H1 (cell line): ENCODE results near the gene JMJD8. TPM values are rescaled to one million over a fixed set of nuclear protein-coding genes. Genes with fewer than 3 reads are reported as not detected.

Source experiments
- BACH1 ChIP-seq: IDR thresholded peaks from 2 replicates; pipeline ENCODE4 v1.6.1; 2012; ENCODE audit warnings: low read length, improper control_type of control experiment
- BRCA1 ChIP-seq: IDR thresholded peaks from 2 replicates; pipeline ENCODE4 v1.6.1; 2012; ENCODE audit warnings: low read depth, low read length, improper control_type of control experiment
- GABPA ChIP-seq: IDR thresholded peaks from 2 replicates; pipeline ENCODE4 v1.6.1; 2011; ENCODE audit warnings: mild to moderate bottlenecking, low read length, moderate library complexity, borderline replicate concordance; ENCODE audit not compliant: insufficient read depth
- NRF1 ChIP-seq: IDR thresholded peaks from 2 replicates; pipeline ENCODE4 v1.6.1; 2011; ENCODE audit warnings: mild to moderate bottlenecking, low read depth, low read length, improper control_type of control experiment
- SP1 ChIP-seq: IDR thresholded peaks from 2 replicates; pipeline ENCODE4 v1.6.1; 2011; ENCODE audit warnings: low read depth, low read length
- SRF ChIP-seq: IDR thresholded peaks from 2 replicates; pipeline ENCODE4 v1.6.1; 2011; ENCODE audit warnings: mild to moderate bottlenecking, low read depth, low read length, moderate library complexity
- TAF1 ChIP-seq: IDR thresholded peaks from 2 replicates; pipeline ENCODE4 v1.6.1; 2011; ENCODE audit warnings: mild to moderate bottlenecking, low read depth, low read length
- TAF7 ChIP-seq: optimal IDR thresholded peaks from 2 replicates; pipeline ENCODE3; 2011; ENCODE audit warnings: low read depth, mild to moderate bottlenecking, inconsistent platforms, low read length, moderate library complexity, borderline replicate concordance
- TCF12 ChIP-seq: IDR thresholded peaks from 2 replicates; pipeline ENCODE4 v1.6.1; 2011; ENCODE audit warnings: low read depth, mild to moderate bottlenecking, low read length
- YY1 ChIP-seq: IDR thresholded peaks from 2 replicates; pipeline ENCODE4 v1.6.1; 2011; ENCODE audit warnings: low read depth, mild to moderate bottlenecking, low read length
- polyA plus RNA-seq, 7 experiments: library from polyadenylated mRNA; depleted of rRNA in 3 of 7; stranded (reverse) in 5 of 7; unstranded in 2 of 7; fragments of >200 nt in 5 of 7; fragments of 200-250 nt in 2 of 7; gene quantifications; 1 replicate in 5 of 7; 2 replicates in 1 of 7; 4 replicates in 1 of 7; pipeline versions ENCODE4 v1.2.1 to v1.2.3, GENCODE V29; 2011 to 2013; ENCODE audit warnings: missing spikeins in 2 of 7, mixed read lengths in 2 of 7
- total RNA-seq: library from RNA; stranded (reverse); fragmentation: NEBNext Ultra II Directional; extraction: Animal tissue kit (Norgen Biotek cat#: 25700); gene quantifications from 2 replicates; pipeline ENCODE4 v1.2.1, GENCODE V29; 2021
- TF ChIP-seq, protein P1 (sequence below): fragments of 300-600 bp; sonication (generic); IDR thresholded peaks from 2 replicates; pipeline ENCODE4 v1.7.1; 2012; ENCODE audit warnings: low read length, moderate library complexity, mild to moderate bottlenecking, inconsistent platforms; ENCODE audit not compliant: insufficient replicate concordance

The JMJD8 gene
- total and polyA plus RNA-seq, 2 of the 8 experiments (the other 6 are each of a cell fraction or from before 2014, with no cell fraction given) = 46.4 to 87.4 TPM

DNA sequence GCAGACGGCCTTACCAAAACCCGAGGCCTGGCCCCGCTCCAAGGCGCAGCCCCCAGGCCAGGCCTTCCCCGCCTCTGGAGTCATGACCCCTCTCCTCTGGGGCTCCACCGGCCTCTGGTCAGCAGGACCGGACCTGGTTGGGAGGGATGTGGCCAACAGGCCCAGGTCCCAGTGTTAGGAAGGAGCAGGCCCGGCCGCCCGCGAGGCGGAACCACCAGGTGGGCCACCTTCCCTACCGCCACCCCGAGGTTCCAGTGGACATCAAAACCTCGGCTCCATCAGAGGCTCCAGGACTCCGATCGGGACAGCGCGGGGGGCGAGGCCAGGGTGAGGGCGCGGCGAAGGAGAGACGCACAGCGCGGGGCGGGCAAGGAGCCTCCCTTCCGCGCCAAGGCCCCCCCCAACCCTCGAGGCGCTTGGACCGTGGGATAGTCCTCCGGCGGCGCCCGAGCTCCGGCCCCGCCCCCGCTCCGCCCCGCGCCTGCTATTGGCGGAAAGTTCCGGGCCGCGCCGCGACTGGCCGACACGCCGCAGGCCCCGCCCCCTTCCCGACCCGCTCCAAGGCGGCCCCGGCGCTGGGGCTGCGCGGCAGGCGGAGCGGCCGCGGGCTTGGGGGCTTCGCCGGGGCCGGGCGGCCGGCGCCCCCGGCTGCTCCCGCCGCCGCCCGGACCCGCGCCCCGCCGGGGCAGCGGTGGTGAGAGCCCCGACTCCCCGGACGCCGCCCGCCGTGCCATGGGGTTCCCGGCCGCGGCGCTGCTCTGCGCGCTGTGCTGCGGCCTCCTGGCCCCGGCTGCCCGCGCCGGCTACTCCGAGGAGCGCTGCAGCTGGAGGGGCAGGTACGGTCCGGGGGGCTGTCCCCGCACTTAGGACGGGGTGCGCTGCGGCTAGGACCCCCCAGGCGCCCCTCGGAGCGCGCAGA is 30.7 kb upstream of the JMJD8 start, which contains the start of gene METRN (continued):
- TF ChIP-seq BRCA1 = no peak
- no peak for TF ChIP-seq SRF
- TF ChIP-seq GABPA = no peak
- TF ChIP-seq YY1 = no peak
- TF ChIP-seq TCF12 = no peak
- TF ChIP-seq NRF1 = no peak
- TF ChIP-seq SP1 = 0 out of 2 replicates have a peak, but pooled peaks have one; percentile 39
- TF ChIP-seq TAF7 = no peak
- no peak for TF ChIP-seq BACH1
- TF ChIP-seq, protein P1, sequence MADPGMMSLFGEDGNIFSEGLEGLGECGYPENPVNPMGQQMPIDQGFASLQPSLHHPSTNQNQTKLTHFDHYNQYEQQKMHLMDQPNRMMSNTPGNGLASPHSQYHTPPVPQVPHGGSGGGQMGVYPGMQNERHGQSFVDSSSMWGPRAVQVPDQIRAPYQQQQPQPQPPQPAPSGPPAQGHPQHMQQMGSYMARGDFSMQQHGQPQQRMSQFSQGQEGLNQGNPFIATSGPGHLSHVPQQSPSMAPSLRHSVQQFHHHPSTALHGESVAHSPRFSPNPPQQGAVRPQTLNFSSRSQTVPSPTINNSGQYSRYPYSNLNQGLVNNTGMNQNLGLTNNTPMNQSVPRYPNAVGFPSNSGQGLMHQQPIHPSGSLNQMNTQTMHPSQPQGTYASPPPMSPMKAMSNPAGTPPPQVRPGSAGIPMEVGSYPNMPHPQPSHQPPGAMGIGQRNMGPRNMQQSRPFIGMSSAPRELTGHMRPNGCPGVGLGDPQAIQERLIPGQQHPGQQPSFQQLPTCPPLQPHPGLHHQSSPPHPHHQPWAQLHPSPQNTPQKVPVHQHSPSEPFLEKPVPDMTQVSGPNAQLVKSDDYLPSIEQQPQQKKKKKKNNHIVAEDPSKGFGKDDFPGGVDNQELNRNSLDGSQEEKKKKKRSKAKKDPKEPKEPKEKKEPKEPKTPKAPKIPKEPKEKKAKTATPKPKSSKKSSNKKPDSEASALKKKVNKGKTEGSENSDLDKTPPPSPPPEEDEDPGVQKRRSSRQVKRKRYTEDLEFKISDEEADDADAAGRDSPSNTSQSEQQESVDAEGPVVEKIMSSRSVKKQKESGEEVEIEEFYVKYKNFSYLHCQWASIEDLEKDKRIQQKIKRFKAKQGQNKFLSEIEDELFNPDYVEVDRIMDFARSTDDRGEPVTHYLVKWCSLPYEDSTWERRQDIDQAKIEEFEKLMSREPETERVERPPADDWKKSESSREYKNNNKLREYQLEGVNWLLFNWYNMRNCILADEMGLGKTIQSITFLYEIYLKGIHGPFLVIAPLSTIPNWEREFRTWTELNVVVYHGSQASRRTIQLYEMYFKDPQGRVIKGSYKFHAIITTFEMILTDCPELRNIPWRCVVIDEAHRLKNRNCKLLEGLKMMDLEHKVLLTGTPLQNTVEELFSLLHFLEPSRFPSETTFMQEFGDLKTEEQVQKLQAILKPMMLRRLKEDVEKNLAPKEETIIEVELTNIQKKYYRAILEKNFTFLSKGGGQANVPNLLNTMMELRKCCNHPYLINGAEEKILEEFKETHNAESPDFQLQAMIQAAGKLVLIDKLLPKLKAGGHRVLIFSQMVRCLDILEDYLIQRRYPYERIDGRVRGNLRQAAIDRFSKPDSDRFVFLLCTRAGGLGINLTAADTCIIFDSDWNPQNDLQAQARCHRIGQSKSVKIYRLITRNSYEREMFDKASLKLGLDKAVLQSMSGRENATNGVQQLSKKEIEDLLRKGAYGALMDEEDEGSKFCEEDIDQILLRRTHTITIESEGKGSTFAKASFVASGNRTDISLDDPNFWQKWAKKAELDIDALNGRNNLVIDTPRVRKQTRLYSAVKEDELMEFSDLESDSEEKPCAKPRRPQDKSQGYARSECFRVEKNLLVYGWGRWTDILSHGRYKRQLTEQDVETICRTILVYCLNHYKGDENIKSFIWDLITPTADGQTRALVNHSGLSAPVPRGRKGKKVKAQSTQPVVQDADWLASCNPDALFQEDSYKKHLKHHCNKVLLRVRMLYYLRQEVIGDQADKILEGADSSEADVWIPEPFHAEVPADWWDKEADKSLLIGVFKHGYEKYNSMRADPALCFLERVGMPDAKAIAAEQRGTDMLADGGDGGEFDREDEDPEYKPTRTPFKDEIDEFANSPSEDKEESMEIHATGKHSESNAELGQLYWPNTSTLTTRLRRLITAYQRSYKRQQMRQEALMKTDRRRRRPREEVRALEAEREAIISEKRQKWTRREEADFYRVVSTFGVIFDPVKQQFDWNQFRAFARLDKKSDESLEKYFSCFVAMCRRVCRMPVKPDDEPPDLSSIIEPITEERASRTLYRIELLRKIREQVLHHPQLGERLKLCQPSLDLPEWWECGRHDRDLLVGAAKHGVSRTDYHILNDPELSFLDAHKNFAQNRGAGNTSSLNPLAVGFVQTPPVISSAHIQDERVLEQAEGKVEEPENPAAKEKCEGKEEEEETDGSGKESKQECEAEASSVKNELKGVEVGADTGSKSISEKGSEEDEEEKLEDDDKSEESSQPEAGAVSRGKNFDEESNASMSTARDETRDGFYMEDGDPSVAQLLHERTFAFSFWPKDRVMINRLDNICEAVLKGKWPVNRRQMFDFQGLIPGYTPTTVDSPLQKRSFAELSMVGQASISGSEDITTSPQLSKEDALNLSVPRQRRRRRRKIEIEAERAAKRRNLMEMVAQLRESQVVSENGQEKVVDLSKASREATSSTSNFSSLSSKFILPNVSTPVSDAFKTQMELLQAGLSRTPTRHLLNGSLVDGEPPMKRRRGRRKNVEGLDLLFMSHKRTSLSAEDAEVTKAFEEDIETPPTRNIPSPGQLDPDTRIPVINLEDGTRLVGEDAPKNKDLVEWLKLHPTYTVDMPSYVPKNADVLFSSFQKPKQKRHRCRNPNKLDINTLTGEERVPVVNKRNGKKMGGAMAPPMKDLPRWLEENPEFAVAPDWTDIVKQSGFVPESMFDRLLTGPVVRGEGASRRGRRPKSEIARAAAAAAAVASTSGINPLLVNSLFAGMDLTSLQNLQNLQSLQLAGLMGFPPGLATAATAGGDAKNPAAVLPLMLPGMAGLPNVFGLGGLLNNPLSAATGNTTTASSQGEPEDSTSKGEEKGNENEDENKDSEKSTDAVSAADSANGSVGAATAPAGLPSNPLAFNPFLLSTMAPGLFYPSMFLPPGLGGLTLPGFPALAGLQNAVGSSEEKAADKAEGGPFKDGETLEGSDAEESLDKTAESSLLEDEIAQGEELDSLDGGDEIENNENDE = no peak
- no peak for TF ChIP-seq TAF1
